Esophagus muscularis mucosa (tissue), 4 donors: ENCODE data around the gene CXCR1. TPM values are rescaled to one million over a fixed set of nuclear protein-coding genes. Genes with fewer than 3 reads are reported as not detected.

ENCODE experiments used
- DNase-seq: peaks from one replicate; pipeline ENCODE4 v3.0.0-alpha.2; 2017; ENCODE audit errors: extremely low spot score
- H3K27ac ChIP-seq, 4 donors: fragments of 200-600 bp; sonication (generic); replicated peaks in 1 of 4; 1 replicate in 3 of 4; 2 replicates in 1 of 4; pipeline ENCODE4 v1.5.1; 2016 to 2019; ENCODE audit warnings: mild to moderate bottlenecking in 1 of 4
- H3K27me3 ChIP-seq, 4 donors: fragments of 200-600 bp; sonication (generic); one replicate each; pipeline versions ENCODE4 v1.5.1 to v1.6.0; 2016 to 2019
- H3K36me3 ChIP-seq, 4 donors: fragments of 200-600 bp; sonication (generic); one replicate each; pipeline ENCODE4 v1.5.1; 2016 to 2019
- H3K4me1 ChIP-seq, 4 donors: fragments of 200-600 bp; sonication (generic); one replicate each; pipeline ENCODE4 v1.5.1; 2016 to 2019
- H3K4me3 ChIP-seq, 4 donors: fragments of 200-600 bp; sonication (generic); 1 replicate in 2 of 4; 2 replicates in 2 of 4; pipeline ENCODE4 v1.5.1; 2016 to 2019; ENCODE audit warnings: mild to moderate bottlenecking in 4 of 4, moderate library complexity in 1 of 4
- H3K9me3 ChIP-seq, 4 donors: fragments of 200-600 bp; sonication (generic); 1 replicate in 3 of 4; 2 replicates in 1 of 4; pipeline ENCODE4 v1.5.1; 2016 to 2019
- EP300 ChIP-seq: sonication (generic); formaldehyde crosslinking; IDR thresholded peaks from one replicate; pipeline ENCODE4 v1.6.1; 2017; ENCODE audit warnings: antibody characterized with exemption
- POLR2A ChIP-seq: fragments of 450-650 bp; IDR thresholded peaks from one replicate; pipeline ENCODE4 v1.6.1; 2017; ENCODE audit warnings: antibody characterized with exemption, moderate library complexity, mild to moderate bottlenecking, low read depth
- POLR2AphosphoS5 ChIP-seq, 2 donors: sonication (generic); formaldehyde crosslinking; IDR thresholded peaks; one replicate each; pipeline ENCODE4 v1.6.1; 2017; ENCODE audit warnings: antibody characterized with exemption in 2 of 2
- WGBS: methylation state at CpG from one replicate; pipeline ENCODE4 v1.1.5; 2018; 5-methylcytosine and 5-hydroxymethylcytosine counted together
- intact Hi-C: fragments of 100-400 bp; cut with DNase I; formaldehyde crosslinking; loops from one replicate; pipeline ENCODE4 v1.15.1; 2023
- total RNA-seq, 4 donors: library from RNA; depleted of rRNA; stranded (reverse); fragments of >200 nt; gene quantifications; one replicate each; pipeline versions ENCODE4 v1.1.0 to v1.2.1, GENCODE V29; 2016
- TF ChIP-seq, protein P1 (sequence below), 3 experiments: fragments of 200-600 bp in 2 of 3; fragments of 450-650 bp in 1 of 3; sonication (generic) in 2 of 3; IDR thresholded peaks; one replicate each; pipeline ENCODE4 v1.5.1; 2017 to 2019; ENCODE audit warnings: antibody characterized with exemption in 3 of 3, mild to moderate bottlenecking in 2 of 3, moderate library complexity in 1 of 3

The CXCR1 gene
- total RNA-seq, 4 donors from 2014 or later: 0.13 to 4.0 TPM; not detected in 2

GRCh38 chr2:218168016-218168415 lies 1.3 kb upstream of the CXCR1 start:
- Histone ChIP-seq H3K4me1 (no peaks in the 10 kb centered on the region), H3K9me3 (no peaks in the 10 kb centered on the region), H3K27me3 (peaks cover 0 to 5% (median 0%) of the 10 kb centered on the region in 4 donors), H3K4me3 (no peak overlapping the region), H3K27ac (no peak overlapping the region), H3K36me3 (no peaks in the 10 kb centered on the region)
- intact Hi-C loops: no loop called here
- WGBS: 85% methylated on average over 1 of the region's 1 CpG
- DNase-seq: no peak
- TF ChIP-seq EP300: no peak
- no peak for TF ChIP-seq POLR2AphosphoS5 (IDR thresholded peaks at IDR 0.05)
- no peak for TF ChIP-seq POLR2A
- TF ChIP-seq, protein P1, sequence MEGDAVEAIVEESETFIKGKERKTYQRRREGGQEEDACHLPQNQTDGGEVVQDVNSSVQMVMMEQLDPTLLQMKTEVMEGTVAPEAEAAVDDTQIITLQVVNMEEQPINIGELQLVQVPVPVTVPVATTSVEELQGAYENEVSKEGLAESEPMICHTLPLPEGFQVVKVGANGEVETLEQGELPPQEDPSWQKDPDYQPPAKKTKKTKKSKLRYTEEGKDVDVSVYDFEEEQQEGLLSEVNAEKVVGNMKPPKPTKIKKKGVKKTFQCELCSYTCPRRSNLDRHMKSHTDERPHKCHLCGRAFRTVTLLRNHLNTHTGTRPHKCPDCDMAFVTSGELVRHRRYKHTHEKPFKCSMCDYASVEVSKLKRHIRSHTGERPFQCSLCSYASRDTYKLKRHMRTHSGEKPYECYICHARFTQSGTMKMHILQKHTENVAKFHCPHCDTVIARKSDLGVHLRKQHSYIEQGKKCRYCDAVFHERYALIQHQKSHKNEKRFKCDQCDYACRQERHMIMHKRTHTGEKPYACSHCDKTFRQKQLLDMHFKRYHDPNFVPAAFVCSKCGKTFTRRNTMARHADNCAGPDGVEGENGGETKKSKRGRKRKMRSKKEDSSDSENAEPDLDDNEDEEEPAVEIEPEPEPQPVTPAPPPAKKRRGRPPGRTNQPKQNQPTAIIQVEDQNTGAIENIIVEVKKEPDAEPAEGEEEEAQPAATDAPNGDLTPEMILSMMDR (IDR thresholded peaks at IDR 0.05): no peak

DNA sequence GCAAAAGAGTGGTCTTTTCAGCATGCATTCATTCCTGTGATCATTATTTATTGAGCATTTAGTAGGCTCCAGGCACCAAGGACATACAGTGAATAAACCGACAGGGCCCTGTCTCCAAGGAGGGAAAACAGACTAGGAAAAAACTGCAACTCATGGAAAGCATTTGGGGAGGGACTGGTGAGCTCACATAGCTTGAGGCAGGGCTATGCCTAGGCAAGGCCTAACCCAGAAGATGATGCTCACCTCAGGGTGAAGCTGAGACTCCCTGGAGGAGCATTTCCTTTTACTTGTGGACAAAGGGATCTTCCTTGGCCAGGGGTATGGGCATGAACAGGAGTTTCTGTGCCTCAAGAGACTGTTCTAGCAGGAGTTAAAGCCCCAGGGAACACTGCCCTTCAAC lies 3.9 kb downstream of the CXCR1 start:
- Histone ChIP-seq H3K36me3 (no peaks in the 10 kb centered on the region), H3K27me3 (no peaks in the 10 kb centered on the region), H3K4me3 (no peak overlapping the region), H3K4me1 (no peaks in the 10 kb centered on the region), H3K27ac (no peak overlapping the region), H3K9me3 (no peaks in the 10 kb centered on the region)
- intact Hi-C loops: no loop called here
- TF ChIP-seq, protein P1 (IDR thresholded peaks at IDR 0.05): no peak
- TF ChIP-seq POLR2AphosphoS5 (IDR thresholded peaks at IDR 0.05): no peak
- no peak for TF ChIP-seq EP300
- no peak for TF ChIP-seq POLR2A
- 73% methylated on average over 1 of the region's 1 CpG for WGBS
- no peak for DNase-seq

DNA sequence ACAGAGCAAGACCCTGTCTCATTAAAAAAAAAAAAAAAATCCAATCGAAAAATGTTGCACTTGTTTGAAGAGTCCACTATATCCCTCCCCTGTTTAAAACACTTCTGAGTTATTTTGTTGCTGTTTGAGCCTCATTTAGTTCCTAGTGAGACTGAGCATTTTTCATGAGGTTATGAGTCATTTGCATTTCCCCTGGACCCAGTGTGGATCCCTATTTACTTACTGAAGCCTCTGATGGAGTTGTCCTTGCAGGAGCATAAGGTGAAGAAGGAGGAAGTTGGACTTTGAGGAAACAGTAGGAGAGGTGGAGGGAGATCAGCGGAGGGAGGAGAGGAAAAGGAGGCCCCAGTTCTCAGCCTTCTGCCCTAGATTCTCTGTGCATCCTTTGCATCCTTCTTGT lies 5.1 kb downstream of the CXCR1 start:
- intact Hi-C loops: no loop called here
- TF ChIP-seq EP300 (no peak), POLR2A (no peak), POLR2AphosphoS5 (IDR thresholded peaks at IDR 0.05) (no peak)
- TF ChIP-seq, protein P1 (IDR thresholded peaks at IDR 0.05): no peak
- H3K4me3 ChIP-seq: no peak overlapping the region
- WGBS: 79% methylated on average over 2 of the region's 2 CpGs
- no peaks in the 10 kb centered on the region for H3K4me1 ChIP-seq
- H3K27me3 ChIP-seq: no peaks in the 10 kb centered on the region
- H3K27ac ChIP-seq: no peak overlapping the region
- no peak for DNase-seq
- H3K9me3 ChIP-seq: no peaks in the 10 kb centered on the region
- no peaks in the 10 kb centered on the region for H3K36me3 ChIP-seq

GRCh38 chr2:218155953-218156479 lies 10.7 kb downstream of the CXCR1 start:
- Histone ChIP-seq H3K27me3 (no peaks in the 10 kb centered on the region), H3K27ac (no peak overlapping the region), H3K36me3 (no peaks in the 10 kb centered on the region), H3K4me3 (no peak overlapping the region), H3K9me3 (no peaks in the 10 kb centered on the region), H3K4me1 (no peaks in the 10 kb centered on the region)
- intact Hi-C loops: no loop called here
- TF ChIP-seq EP300 (no peak), POLR2AphosphoS5 (IDR thresholded peaks at IDR 0.05) (no peak), POLR2A (no peak)
- TF ChIP-seq, protein P1 (IDR thresholded peaks at IDR 0.05): no peak
- no peak for DNase-seq
- 75% methylated on average over 7 of the region's 7 CpGs for WGBS

- H3K27me3 ChIP-seq: peaks cover 0 to 5% (median 0%) of the 10 kb centered on the region in 4 donors
- no peaks in the 10 kb centered on the region for H3K36me3 ChIP-seq
- DNase-seq: no peak
- WGBS: 90% methylated on average over 1 of the region's 1 CpG
- intact Hi-C loops: no loop called here
- no peak overlapping the region for H3K27ac ChIP-seq
- no peaks in the 10 kb centered on the region for H3K9me3 ChIP-seq
- H3K4me1 ChIP-seq: no peaks in the 10 kb centered on the region
- no peak overlapping the region for H3K4me3 ChIP-seq
- TF ChIP-seq POLR2AphosphoS5 (IDR thresholded peaks at IDR 0.05) (no peak), POLR2A (no peak), EP300 (no peak)
- TF ChIP-seq, protein P1 (IDR thresholded peaks at IDR 0.05): no peak
These were observed 14.0 kb downstream of the CXCR1 start for GRCh38 chr2:218152777-218153176.
